ENCODE results near the gene ASTN2.

ASTN2 gene

DNA sequence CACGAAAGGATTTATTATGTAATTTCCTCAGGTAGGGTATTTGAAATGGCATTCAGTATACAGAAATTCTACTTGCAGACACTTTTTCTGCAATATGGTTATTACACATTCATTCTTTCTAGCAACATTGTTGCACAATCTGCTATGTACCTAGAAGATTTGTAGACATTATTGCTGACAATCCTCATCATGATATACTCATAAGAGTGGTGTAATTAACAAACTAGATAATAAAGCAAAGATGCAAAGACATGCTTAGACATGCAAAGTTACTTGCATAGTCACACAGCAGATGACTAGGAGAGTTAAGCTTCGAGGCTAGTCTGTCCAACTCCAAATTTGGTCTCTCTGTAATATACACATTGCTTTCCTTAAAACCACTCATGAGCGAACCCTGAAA is 317.1 kb downstream of the ASTN2 start:
- no peak for DNase-seq (ENCODE audit: extremely low read depth, low read depth)
- TF ChIP-seq, protein P1, sequence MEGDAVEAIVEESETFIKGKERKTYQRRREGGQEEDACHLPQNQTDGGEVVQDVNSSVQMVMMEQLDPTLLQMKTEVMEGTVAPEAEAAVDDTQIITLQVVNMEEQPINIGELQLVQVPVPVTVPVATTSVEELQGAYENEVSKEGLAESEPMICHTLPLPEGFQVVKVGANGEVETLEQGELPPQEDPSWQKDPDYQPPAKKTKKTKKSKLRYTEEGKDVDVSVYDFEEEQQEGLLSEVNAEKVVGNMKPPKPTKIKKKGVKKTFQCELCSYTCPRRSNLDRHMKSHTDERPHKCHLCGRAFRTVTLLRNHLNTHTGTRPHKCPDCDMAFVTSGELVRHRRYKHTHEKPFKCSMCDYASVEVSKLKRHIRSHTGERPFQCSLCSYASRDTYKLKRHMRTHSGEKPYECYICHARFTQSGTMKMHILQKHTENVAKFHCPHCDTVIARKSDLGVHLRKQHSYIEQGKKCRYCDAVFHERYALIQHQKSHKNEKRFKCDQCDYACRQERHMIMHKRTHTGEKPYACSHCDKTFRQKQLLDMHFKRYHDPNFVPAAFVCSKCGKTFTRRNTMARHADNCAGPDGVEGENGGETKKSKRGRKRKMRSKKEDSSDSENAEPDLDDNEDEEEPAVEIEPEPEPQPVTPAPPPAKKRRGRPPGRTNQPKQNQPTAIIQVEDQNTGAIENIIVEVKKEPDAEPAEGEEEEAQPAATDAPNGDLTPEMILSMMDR (IDR thresholded peaks at IDR 0.05; ENCODE audit: low read depth, low read length, missing control alignments), result no peak
- H3K4me3 ChIP-seq (replicated peaks; ENCODE audit: low read depth, low read length), result no peak overlapping the region

DNA sequence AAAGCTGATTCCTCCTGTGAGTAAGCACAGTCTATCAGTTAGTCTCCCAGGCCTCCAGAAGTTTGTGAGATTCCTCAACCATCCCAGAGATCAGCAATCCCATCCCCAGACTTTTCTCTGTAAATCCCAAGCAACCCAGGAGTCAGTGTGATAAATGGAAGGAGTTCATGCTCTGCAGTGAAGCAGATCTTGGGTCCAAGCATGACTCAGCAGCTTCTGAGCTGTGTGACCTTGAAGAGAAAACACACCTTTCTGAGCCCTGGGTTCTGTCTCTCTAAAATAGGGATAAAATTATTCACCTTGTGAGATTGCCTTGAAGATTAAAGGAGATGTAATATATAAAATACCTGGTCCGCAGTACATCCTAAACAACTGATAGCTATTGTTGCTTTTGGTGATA is 318.7 kb downstream of the ASTN2 start:
- TF ChIP-seq, protein P1 (IDR thresholded peaks at IDR 0.05; ENCODE audit: low read depth, low read length, missing control alignments), result no peak
- no peak for DNase-seq (ENCODE audit: extremely low read depth, low read depth)
- H3K4me3 ChIP-seq (replicated peaks; ENCODE audit: low read depth, low read length), result no peak overlapping the region

DNA sequence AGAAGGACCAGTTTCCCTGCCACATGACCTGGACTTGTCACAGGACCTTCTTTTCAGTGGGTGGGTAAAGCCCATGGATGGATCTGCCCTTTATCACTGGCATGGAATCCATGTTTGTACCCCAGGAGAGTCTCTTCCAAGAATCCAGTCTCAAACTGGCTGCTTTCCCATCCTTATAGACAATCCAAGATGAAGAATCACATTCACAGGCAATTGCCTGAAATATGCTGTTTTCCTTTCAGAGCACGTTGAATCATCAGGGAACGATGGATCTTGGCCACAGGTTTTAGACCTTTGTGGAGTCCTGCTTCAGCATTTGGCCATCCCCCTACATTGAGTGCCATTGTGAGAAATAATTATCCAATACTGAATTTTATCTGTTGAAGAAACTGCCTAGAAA is 319.8 kb downstream of the ASTN2 start:
- TF ChIP-seq, protein P1 (IDR thresholded peaks at IDR 0.05; ENCODE audit: low read depth, low read length, missing control alignments), result no peak
- DNase-seq (ENCODE audit: extremely low read depth, low read depth), result no peak

DNA sequence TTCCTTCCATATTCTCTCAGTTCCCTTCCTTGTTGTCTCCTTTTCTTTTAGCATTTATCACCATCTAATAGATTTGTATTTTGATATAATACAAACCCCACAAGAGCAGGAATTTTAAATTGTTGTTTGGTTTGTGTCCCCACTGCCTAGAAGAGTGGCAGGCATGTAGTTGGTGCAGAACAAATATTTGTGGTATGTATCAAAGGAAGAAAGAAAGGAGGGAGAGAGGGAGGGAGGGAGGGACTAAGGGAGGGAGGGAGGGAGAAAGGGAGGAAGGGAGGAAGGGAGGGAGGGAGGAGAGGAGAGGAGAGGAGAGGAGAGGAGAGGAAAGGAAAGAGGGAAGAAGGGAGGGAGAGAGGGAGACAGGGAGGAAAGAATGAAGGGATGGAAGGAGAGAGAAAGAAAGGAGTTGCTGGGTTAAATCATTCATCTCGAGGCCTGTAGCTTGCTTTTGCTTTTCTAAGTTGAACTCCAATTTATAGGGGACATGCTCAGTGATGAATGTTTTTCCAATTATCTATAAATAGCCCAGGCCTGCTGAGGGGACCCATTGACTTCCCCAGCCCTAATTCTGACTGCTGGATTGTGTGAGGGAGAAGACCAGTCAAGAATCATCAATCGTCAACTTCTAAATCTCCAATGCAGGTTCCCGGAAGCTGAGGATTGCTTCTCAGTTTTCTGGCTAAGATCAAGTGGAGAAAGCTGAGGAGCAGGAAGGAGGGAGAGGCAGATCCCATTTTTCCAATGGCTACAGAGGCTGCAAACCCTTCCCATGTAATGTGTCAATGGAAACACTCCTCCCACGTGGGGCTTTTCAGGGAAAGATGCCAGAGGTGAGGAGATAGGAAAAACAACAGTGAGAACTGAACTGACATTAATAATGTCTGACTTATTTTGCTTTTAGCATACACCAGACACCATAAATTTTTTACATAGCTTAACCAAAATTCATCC is 320.7 kb downstream of the ASTN2 start:
- TF ChIP-seq, protein P1 (IDR thresholded peaks at IDR 0.05; ENCODE audit: low read depth, low read length, missing control alignments), result no peak
- DNase-seq (ENCODE audit: extremely low read depth, low read depth), result no peak

More for the DNA sequence above, 319.8 kb downstream of the ASTN2 start:
- H3K4me3 ChIP-seq (replicated peaks; ENCODE audit: low read depth, low read length), result no peak overlapping the region

DNA sequence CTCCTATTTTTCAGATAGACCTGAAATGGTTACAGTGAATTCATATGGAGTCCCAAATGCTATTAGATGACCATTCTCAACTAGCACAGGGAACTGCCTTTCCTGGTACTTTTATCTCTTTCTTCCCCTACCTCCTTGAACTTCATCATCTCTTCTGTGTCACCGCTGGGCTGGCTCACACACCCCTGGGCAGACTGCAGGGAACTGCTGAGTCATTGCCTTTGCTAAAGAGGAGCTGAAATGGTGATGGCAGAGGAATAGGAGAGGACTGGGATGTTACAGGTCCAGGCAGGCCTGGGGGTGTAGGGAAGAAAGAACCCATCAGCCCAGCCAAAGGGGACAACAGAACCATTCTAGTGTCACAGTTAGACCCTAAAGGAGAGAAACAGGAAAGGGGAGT is 322.3 kb downstream of the ASTN2 start:
- H3K4me3 ChIP-seq (replicated peaks; ENCODE audit: low read depth, low read length), result no peak overlapping the region
- no peak for DNase-seq (ENCODE audit: extremely low read depth, low read depth)
- TF ChIP-seq, protein P1 (IDR thresholded peaks at IDR 0.05; ENCODE audit: low read depth, low read length, missing control alignments), result no peak

More for the DNA sequence above, 320.7 kb downstream of the ASTN2 start:
- H3K4me3 ChIP-seq (replicated peaks; ENCODE audit: low read depth, low read length), result no peak overlapping the region

DNA sequence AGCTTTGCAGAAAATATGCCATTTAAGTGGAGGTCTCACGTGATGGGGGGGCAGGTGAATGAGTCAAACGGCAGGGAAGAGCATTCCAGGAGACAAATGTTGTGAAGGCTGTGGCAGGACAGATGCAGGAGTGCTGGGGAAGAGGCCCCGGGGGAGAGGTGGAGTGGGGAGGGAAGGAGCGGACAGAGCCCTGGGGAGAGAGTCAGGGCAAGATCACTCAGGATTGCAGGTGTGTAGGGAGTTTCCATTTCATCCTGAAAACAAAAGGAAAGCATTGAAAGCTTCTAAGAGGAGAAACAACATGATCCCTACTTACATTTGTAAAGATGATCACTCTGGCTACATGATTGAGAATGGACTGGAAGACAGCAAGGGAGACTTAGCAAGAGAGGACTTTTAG is 323.3 kb downstream of the ASTN2 start:
- TF ChIP-seq, protein P1 (IDR thresholded peaks at IDR 0.05; ENCODE audit: low read depth, low read length, missing control alignments), result no peak
- no peak for DNase-seq (ENCODE audit: extremely low read depth, low read depth)
- no peak overlapping the region for H3K4me3 ChIP-seq (replicated peaks; ENCODE audit: low read depth, low read length)

Measured in HFF-Myc (cell line).